ENCODE data around the gene EDN2.

The EDN2 gene

DNA sequence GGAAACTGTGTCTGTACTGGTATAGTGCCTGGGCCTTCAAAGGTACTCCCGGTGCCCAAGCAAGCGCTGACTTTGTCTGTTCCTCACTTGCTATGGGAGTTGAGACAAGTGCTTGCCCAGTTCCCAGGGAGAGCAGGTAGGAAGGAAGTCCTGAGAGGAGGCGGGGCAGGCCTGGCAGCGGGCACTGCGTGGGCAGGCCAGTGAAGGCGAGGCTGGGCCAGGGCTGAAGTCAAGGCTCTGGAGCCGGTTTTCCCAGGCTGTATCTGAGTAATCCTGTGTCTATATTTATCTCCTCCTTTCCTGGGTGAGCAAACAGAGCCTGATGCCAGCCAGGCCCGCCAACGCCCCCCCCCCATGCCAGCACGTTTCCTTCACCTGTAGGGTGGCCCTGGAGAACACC is 15.9 kb upstream of the EDN2 start:
- no peak for DNase-seq (ENCODE audit: extremely low read depth in 1 of 2, low read depth in 1 of 2)

DNA sequence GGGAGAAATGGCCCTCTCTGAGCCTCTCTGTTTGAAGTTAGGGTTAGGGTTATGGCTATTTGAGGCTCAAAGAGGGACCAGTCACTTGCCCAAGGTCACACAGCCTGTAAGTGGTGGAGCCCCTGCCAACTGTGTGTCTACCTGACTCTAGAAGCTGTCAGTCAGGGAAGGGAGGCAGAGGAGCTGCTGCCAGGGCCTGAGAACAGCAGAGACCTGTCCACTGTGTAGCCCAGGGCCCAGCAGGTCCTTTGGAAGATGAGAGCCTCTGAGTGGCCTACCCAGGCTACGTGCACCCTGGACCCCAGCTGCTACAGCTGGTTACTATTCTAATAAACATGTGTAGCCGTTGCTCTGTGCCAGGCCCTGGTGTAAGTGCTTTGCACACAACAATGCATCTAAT is 15.1 kb upstream of the EDN2 start:
- no peak for DNase-seq (ENCODE audit: extremely low read depth in 1 of 2, low read depth in 1 of 2)

DNA sequence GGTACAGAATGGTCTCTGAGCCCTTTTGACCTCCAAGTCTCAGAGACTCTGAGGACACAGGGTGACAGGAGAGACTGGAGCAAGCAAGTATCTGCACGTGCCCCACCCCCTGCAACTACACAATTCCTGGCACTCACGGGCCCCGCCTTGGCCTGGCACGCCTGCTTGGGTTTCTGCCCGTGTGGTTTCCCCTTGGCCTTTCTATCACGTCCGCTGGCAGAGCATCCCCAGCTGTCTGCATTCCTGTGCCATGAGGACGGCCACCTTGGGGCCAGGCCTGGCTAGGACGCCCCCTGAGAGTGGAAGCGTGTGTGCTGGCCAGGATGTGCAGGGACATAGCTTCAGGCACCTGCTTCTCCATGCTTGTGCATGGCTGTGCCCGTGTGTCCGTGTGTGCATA is 14.3 kb upstream of the EDN2 start:
- DNase-seq (ENCODE audit: extremely low read depth in 1 of 2, low read depth in 1 of 2): no peak

- DNase-seq (ENCODE audit: extremely low read depth in 1 of 2, low read depth in 1 of 2): no peak
Measured at GRCh38 chr1:41498391-41498790, 13.9 kb upstream of the EDN2 start.

- no peak for DNase-seq (ENCODE audit: extremely low read depth in 1 of 2, low read depth in 1 of 2)
Measured at GRCh38 chr1:41497461-41498030, 13.1 kb upstream of the EDN2 start.

- no peak for DNase-seq (ENCODE audit: extremely low read depth in 1 of 2, low read depth in 1 of 2)
Measured at GRCh38 chr1:41497056-41497440, 12.6 kb upstream of the EDN2 start.

GRCh38 chr1:41496080-41497055 is 11.9 kb upstream of the EDN2 start:
- DNase-seq (ENCODE audit: extremely low read depth in 1 of 2, low read depth in 1 of 2): peak; percentile 36 to 39

- DNase-seq (ENCODE audit: extremely low read depth in 1 of 2, low read depth in 1 of 2): no peak
Measured at GRCh38 chr1:41495210-41495948, 10.9 kb upstream of the EDN2 start.

DNA sequence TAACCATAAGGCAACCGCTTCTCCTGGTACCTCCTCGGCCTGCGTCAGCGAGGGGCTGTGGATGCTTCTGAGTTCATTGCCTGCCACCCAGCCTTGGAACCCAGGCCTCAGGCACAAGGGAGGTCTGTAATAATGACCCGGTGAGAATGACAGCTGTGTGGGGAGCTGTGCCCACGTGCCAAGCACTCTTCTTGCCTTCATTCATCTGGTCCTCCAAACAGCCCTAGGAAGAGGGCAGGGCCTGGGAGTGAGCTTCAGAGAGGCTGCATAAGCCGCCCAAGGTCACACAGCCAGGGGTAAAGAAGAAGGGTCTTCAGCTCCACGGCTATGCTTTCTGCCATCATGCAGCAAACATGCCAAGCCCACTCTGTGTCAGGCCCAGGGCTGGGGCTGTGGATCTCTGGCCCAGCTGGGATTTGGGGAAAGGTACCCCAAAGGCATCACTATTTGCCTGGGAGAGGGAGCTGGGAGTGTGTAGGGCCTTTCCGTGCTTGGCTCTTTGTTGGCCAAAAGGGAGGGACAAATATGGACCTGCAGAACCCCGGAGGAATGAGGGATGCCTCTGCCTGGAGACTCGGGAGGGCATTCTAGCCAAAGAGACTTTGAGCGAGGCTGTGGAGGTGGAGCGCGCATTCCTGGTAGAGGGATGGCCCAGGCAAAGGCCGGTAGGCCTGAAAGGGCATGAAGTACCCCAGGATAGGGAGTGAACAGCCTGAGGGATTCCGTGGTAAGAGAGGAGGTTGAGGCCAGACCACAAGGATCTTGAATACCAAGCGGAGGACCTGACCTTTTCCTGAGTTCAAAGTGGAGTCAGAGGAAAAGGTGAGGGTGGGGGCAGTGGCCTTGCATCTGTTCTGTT is 10.1 kb upstream of the EDN2 start:
- DNase-seq (ENCODE audit: extremely low read depth in 1 of 2, low read depth in 1 of 2): no peak

DNA sequence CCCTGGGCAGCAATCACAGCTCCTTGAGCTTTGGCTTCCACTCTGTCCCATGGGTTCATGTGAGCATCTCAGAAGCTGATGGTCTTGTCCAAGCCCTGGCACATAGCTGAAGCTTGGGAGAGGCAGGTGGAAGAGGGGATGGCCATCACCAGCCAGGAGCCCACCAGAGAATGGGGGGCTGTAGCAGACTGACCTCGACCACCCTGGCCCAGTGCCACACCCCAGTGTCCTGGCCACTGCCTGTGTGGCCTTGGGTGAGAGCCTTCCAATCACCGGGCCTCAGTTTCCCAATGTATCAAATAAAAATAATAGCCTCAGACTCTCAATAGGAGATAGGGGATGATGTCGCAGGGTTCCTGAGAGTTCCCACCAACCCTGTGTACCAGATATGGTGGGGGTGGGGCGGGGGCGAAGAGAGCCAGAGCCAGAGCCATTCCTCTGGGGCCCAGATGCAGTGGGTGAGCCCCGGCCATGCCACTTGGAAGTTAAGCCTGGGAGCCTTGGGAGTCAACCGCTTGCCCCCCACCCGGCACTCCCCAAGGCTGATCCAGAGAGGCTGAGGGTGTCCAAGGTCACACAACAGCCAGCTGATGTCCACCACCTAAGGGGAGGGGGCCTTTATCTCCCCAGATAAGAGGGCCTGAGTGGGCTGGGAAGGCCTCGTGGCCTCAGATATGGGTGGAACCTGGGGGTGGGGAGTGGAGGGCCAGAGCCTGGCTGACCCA is 9.3 kb upstream of the EDN2 start:
- no peak for DNase-seq (ENCODE audit: extremely low read depth in 1 of 2, low read depth in 1 of 2)

GRCh38 chr1:41493117-41493536 is 8.6 kb upstream of the EDN2 start:
- peak in 1 of 2 donors; percentile 47 for DNase-seq (ENCODE audit: extremely low read depth in 1 of 2, low read depth in 1 of 2)

- DNase-seq (ENCODE audit: extremely low read depth in 1 of 2, low read depth in 1 of 2): peak in 1 of 2 donors; percentile 35
Measured at GRCh38 chr1:41492341-41492848, 7.9 kb upstream of the EDN2 start.

- DNase-seq (ENCODE audit: extremely low read depth in 1 of 2, low read depth in 1 of 2): no peak
Measured at GRCh38 chr1:41490911-41491310, 6.4 kb upstream of the EDN2 start.

DNA sequence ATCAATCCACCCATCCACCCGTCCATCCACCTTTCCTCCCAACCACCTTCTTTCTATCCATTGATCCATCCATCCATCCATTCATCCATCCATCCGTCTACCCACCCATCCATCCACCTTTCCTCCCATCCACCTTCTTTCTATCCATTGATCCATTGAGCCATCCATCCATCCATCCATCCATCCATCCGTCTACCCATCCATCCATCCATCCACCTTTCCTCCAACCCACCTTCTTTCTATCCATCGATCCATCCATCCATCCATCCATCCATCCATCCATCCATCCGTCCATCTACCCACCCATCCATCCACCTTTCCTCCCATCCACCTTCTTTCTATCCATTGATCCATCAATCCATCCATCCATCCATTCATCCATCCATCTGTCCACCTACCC is 5.1 kb upstream of the EDN2 start:
- no peak for DNase-seq (ENCODE audit: extremely low read depth in 1 of 2, low read depth in 1 of 2)

GRCh38 chr1:41488040-41488951 is 3.8 kb upstream of the EDN2 start:
- DNase-seq (ENCODE audit: extremely low read depth in 1 of 2, low read depth in 1 of 2): no peak

- DNase-seq (ENCODE audit: extremely low read depth in 1 of 2, low read depth in 1 of 2): no peak
Measured at GRCh38 chr1:41487126-41488039, 2.9 kb upstream of the EDN2 start.

GRCh38 chr1:41486371-41487125 is 2.1 kb upstream of the EDN2 start:
- no peak for DNase-seq (ENCODE audit: extremely low read depth in 1 of 2, low read depth in 1 of 2)
